LNCAP (cell line): ENCODE data around the gene CDC14B.

Experiments used
- TF ChIP-seq, protein P1 (sequence below): fragments of 450-650 bp; IDR thresholded peaks from 2 replicates; pipeline ENCODE4 v1.5.1; 2017; ENCODE audit warnings: mild to moderate bottlenecking

The CDC14B gene

DNA sequence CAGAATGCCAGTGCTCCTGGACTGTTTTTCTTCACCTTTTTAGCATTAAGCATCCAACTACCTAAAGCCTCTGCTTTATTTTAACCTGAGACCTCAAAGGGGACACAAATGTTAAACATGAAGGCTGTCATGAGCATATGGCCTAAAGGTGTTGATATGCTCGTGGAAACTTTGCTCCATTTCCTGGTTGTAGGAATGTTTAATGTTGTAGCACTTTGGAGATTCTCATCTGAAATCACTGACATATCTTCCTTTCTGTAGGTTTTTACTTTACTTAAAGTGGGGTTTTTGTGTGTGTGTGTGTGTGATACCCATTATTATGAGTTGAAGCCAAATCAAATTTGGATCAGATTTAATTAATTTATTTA is 132.6 kb downstream of the CDC14B start:
- TF ChIP-seq, protein P1, sequence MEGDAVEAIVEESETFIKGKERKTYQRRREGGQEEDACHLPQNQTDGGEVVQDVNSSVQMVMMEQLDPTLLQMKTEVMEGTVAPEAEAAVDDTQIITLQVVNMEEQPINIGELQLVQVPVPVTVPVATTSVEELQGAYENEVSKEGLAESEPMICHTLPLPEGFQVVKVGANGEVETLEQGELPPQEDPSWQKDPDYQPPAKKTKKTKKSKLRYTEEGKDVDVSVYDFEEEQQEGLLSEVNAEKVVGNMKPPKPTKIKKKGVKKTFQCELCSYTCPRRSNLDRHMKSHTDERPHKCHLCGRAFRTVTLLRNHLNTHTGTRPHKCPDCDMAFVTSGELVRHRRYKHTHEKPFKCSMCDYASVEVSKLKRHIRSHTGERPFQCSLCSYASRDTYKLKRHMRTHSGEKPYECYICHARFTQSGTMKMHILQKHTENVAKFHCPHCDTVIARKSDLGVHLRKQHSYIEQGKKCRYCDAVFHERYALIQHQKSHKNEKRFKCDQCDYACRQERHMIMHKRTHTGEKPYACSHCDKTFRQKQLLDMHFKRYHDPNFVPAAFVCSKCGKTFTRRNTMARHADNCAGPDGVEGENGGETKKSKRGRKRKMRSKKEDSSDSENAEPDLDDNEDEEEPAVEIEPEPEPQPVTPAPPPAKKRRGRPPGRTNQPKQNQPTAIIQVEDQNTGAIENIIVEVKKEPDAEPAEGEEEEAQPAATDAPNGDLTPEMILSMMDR = no peak

DNA sequence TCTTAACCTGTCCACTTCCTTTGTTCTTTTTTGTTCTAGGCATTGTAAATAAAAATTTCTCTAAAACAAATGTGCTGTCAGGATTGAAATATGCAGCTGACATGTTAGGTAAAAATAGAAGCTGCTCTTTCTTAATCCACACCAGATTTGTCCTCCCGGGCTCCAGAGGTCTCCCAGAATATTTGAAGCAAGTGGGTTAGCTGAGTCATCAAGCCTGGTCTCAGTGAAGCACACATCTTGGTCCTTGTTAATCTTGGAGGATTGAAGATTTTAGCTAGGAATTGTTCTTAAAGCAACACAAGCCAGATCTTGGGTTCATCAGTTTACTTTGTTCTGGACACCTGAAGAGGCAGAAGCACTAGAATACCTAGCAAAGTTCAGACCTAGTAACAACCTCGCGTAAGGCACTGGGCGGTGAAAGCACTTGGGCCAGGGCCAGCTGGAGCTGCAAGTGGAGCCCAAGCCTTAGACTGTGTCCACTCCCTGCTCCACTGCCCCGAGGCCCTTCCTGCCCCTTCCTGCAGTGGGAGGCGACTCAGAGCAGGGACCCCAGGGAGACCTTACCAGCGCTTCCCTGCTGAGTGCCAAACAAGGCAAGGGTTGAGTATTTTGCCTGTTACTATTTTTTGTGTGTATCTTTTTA is 133.1 kb downstream of the CDC14B start:
- TF ChIP-seq, protein P1 = no peak

DNA sequence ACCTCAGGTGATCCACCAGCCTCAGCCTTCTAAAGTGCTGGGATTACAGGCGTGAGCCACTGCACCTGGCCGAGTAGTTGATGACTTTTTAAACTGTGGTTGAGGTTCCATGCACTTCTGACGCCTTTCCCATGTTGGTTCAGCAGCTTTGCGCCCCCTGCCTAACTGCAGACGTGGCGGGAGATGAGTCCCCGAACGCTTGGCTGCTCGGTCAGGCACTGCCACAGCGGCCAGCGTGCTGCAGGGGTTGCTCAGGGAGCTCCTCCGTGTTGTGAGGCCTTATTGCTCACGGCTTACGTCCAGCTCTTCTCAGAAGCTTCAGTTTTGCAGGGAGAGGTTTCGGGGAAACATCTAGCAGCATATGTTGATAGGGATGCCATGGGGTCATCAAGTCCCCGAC is 134.4 kb downstream of the CDC14B start:
- TF ChIP-seq, protein P1 = no peak

DNA sequence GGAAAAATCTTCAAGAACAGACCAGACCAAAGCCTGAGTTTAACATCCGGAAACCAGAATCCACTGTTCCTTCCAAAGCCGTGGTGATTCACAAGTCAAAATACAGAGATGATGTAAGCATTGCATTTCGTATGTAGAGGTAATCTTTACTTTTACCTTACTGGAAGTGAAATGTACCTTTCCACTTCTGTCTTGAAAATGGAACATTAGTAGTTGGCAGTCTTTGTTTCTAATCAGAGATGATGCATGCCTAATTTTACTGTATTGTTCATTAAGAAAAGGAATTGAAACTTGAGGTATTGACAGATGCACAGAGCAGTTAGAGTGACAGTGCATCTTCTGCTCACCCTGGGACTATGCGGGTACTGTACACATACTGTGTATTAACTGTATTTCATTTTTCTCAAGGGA is 135.1 kb downstream of the CDC14B start:
- TF ChIP-seq, protein P1 = no peak

DNA sequence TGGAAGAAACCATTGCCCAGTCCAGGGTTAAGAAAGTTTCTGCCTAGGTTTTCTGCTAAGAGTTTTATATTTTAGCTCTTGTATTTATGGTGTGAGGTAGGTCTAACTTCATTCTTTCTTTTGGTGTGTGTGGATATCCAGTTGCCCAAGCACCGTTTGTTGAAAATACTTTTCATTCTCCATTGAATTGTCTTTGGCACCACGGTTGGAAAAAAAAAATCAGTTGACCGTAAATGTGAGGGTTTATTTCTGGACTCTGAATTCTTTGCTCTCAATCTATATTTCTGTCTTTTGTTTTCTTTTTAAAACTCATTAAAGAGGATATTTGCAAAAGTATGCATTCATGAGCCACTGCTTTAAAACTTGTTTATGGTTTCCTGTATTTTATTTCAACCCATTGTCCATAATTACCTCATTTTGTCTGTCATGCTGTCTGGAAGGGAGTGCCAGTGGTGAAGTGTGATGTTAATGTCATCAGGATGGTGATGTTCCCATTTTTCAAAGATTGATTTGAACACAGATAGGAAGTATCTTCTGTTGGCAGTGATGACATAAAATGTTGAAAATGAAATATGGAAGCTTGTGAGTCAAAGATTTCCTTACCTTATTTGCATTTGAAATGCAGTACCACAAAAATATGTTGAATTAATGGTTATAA is 135.8 kb downstream of the CDC14B start:
- TF ChIP-seq, protein P1 = no peak

DNA sequence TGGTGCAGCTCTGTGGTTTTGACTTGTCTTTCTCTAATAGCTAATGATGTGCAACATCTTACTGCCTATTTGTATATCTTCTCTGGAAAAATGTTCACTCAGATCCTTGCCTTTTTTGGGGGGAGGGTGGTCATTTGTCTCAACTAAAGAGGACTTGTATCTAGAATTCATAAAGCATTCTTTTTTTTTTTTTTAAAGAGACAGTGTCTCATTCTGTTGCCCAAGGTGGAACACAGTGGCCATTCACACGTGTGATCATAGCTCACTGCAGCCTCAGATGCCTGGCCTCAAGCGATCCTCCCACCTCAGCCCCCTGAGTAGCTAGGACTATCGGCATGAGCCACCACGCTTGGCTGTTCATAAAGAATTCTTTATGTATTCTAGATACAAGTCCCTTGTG is 136.4 kb downstream of the CDC14B start:
- TF ChIP-seq, protein P1 = no peak

DNA sequence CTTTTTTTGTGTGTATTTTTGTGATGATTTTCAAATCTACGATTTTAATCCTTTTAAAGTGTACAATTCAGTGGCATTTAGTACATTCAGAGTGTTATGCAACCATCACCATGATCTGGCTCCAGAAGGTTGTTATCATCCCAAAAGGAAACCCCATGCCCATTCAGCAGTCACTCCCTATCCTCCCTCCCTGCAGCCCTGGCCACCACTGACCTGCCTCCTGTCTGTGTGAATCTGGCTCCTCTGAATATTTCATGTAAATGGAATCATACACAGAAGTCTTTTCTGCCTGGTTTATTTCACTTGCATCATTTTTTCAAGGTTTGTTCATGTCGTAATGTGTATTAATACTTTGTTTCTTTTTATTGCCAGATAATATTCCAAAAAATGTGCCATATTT is 137.2 kb downstream of the CDC14B start:
- TF ChIP-seq, protein P1 = no peak
